SK-N-SH (cell line): Measurements from ENCODE around the gene DACH1. TPM values are rescaled to one million over a fixed set of nuclear protein-coding genes. Genes with fewer than 3 reads are reported as not detected.

Experiments
- CTCF ChIA-PET: fragments of 300-600, 350-600 bp; formaldehyde crosslinking; extraction: SDS; loops from one replicate; lab custom pipeline; 2021; lab: Yijun Ruan, JAX
- POLR2A ChIA-PET: fragments of 350-600 bp; sonication (Branson Sonifier 250); formaldehyde crosslinking; extraction: SDS; loops from one replicate; lab custom pipeline; 2020; ENCODE audit warnings: antibody characterized with exemption, inconsistent platforms; lab: Yijun Ruan, JAX
- DNase-seq: peaks from one replicate; pipeline ENCODE4 v3.0.0; 2012
- H2AFZ ChIP-seq: fragments of 200-600 bp; sonication (generic); 2 replicates; pipeline ENCODE4 v1.8.1; 2016; ENCODE audit warnings: antibody characterized with exemption, mild to moderate bottlenecking, low read depth
- H3F3A ChIP-seq: fragments of 200-600 bp; sonication (generic); replicated peaks from 2 replicates; pipeline ENCODE3; 2016; ENCODE audit warnings: antibody characterized with exemption, mild to moderate bottlenecking; ENCODE audit not compliant: insufficient read depth
- H3K27ac ChIP-seq, 2 experiments: fragments of 200-500 bp in 1 of 2; fragments of 200-600 bp in 1 of 2; sonication (Bioruptor generic) in 1 of 2; sonication (generic), shearing (Covaris generic) in 1 of 2; 2 replicates each; pipeline versions ENCODE4 v1.5.1 to v1.6.1; 2014 to 2016; ENCODE audit warnings: low read depth in 2 of 2, inconsistent platforms in 1 of 2, low read length in 1 of 2, mild to moderate bottlenecking in 1 of 2, mixed read lengths in 1 of 2
- H3K27me3 ChIP-seq: fragments of 200-600 bp; sonication (generic), shearing (Covaris generic); 2 replicates; pipeline ENCODE4 v1.6.1; 2016; ENCODE audit warnings: mixed run types; ENCODE audit not compliant: insufficient read depth
- H3K36me3 ChIP-seq, 2 experiments: fragments of 200-500 bp in 1 of 2; fragments of 200-600 bp in 1 of 2; sonication (Bioruptor generic) in 1 of 2; sonication (generic) in 1 of 2; replicated peaks in 1 of 2; 2 replicates each; pipeline versions ENCODE3 to v1.5.1; 2014 to 2016; ENCODE audit warnings: low read length in 1 of 2, mild to moderate bottlenecking in 1 of 2; ENCODE audit not compliant: insufficient read depth in 2 of 2, control insufficient read depth in 1 of 2
- H3K4me1 ChIP-seq, 2 experiments: fragments of 200-500 bp in 1 of 2; fragments of 200-600 bp in 1 of 2; sonication (Bioruptor generic) in 1 of 2; sonication (generic), shearing (Covaris generic) in 1 of 2; 2 replicates each; pipeline versions ENCODE4 v1.5.1 to v1.6.1; 2014 to 2016; ENCODE audit warnings: low read depth in 1 of 2, low read length in 1 of 2, mixed run types in 1 of 2; ENCODE audit not compliant: insufficient read depth in 2 of 2, control insufficient read depth in 1 of 2
- H3K4me2 ChIP-seq: fragments of 200-600 bp; sonication (generic), shearing (Covaris generic); 2 replicates; pipeline ENCODE4 v1.6.1; 2017; ENCODE audit warnings: mixed run types
- H3K4me3 ChIP-seq, 2 experiments: fragments of 200-500 bp in 1 of 2; fragments of 200-600 bp in 1 of 2; sonication (Bioruptor generic) in 1 of 2; sonication (generic), shearing (Covaris generic) in 1 of 2; 2 replicates each; pipeline versions ENCODE4 v1.5.1 to v1.8.1; 2014 to 2016; ENCODE audit warnings: low read depth in 2 of 2, inconsistent platforms in 1 of 2, low read length in 1 of 2, mild to moderate bottlenecking in 1 of 2, mixed read lengths in 1 of 2, moderate library complexity in 1 of 2
- H3K79me2 ChIP-seq: fragments of 200-600 bp; sonication (generic); 2 replicates; pipeline ENCODE4 v1.8.1; 2017; ENCODE audit warnings: mild to moderate bottlenecking; ENCODE audit not compliant: insufficient read depth
- H3K9ac ChIP-seq: fragments of 200-600 bp; sonication (generic); 2 replicates; pipeline ENCODE4 v1.6.1; 2017; ENCODE audit warnings: mixed run types
- H3K9me2 ChIP-seq: fragments of 200-600 bp; sonication (generic); 2 replicates; pipeline ENCODE4 v1.6.1; 2017; ENCODE audit warnings: mixed run types
- H3K9me3 ChIP-seq: fragments of 200-600 bp; sonication (generic); 2 replicates; pipeline ENCODE4 v1.6.1; 2017; ENCODE audit warnings: mixed run types, mild to moderate bottlenecking, moderate library complexity
- H4K20me1 ChIP-seq: fragments of 200-600 bp; sonication (generic); 2 replicates; pipeline ENCODE4 v1.6.1; 2017; ENCODE audit warnings: mild to moderate bottlenecking, mixed run types; ENCODE audit not compliant: insufficient read depth
- EP300 ChIP-seq, 2 experiments: IDR thresholded peaks; 2 replicates each; pipeline versions ENCODE4 v1.4.0 to v1.6.1; 2012; ENCODE audit warnings: borderline replicate concordance in 1 of 2, low read depth in 1 of 2, low read length in 1 of 2
- FOXJ3 ChIP-seq: sonication (generic); formaldehyde crosslinking; IDR thresholded peaks from 2 replicates; pipeline ENCODE4 v1.5.1; 2020; ENCODE audit warnings: mild to moderate bottlenecking, missing genetic modification reagents
- GATA2 ChIP-seq: sonication (generic); formaldehyde crosslinking; IDR thresholded peaks from 2 replicates; pipeline ENCODE4 v1.5.0; 2020; ENCODE audit warnings: mild to moderate bottlenecking, missing genetic modification reagents
- RAD21 ChIP-seq: IDR thresholded peaks from 2 replicates; pipeline ENCODE4 v1.6.1; 2012; ENCODE audit warnings: mild to moderate bottlenecking, low read length
- RCOR1 ChIP-seq: fragments of 150-350 bp; IDR thresholded peaks from 2 replicates; pipeline ENCODE4 v1.6.1; 2017; ENCODE audit warnings: antibody characterized with exemption, low read length
- SMC3 ChIP-seq: IDR thresholded peaks from 2 replicates; pipeline ENCODE4 v1.6.1; 2012; ENCODE audit warnings: low read depth, low read length, improper control_type of control experiment
- WGBS: methylation state at CpG from one replicate; pipeline ENCODE4 v1.1.6; 2017; ENCODE audit warnings: low lambda C conversion rate; 5-methylcytosine and 5-hydroxymethylcytosine counted together
- polyA plus RNA-seq, 3 experiments: library from polyadenylated mRNA; depleted of rRNA; stranded (reverse); fragments of >200 nt; gene quantifications; 2 replicates each; pipeline ENCODE4 v1.2.3, GENCODE V29; 2012
- TF ChIP-seq, protein P1 (sequence below): fragments of 200-600 bp; sonication (generic); IDR thresholded peaks from 2 replicates; pipeline ENCODE4 v1.6.1; 2017; ENCODE audit warnings: antibody characterized with exemption, mild to moderate bottlenecking, moderate library complexity

DACH1 gene
- polyA plus RNA-seq, 1 of the 3 experiments (the other 2 are of a cell fraction), result 0.21 TPM

DNA sequence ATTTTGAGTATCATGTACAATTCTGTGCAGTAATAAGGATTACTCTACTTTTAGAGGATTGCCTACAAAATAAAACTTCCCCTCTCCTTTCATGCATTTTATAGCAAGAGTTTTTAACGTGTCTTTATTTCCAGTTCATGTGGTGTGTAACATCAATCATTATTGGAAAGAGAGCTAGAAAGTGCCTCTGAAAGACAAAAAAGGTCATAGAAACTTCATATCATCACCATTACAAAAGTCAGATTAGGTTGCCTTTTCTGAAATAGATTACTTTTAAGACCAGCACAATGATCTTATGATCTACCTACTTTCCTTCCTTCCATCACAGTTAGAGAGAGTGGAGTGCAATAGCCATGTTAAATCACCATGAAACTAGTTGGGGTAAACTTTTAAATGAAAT is 12.6 kb downstream of the DACH1 start:
- H3K9me3 ChIP-seq, result no peaks in the 10 kb centered on the region

GRCh38 chr13:71853725-71854124 is 13.3 kb downstream of the DACH1 start:
- Histone ChIP-seq H3K79me2 (no peaks in the 10 kb centered on the region), H3K4me3 (no peak overlapping the region), H3K36me3 (no peaks in the 10 kb centered on the region), H2AFZ (no peak overlapping the region), H3K27ac (peak overlapping the region in 1 of 2 experiments; percentile 60; a peak in 2 of 4 replicates), H4K20me1 (no peaks in the 10 kb centered on the region), H3K27me3 (no peaks in the 10 kb centered on the region), H3K9ac (no peak overlapping the region), H3K4me2 (no peak overlapping the region), H3K9me3 (no peaks in the 10 kb centered on the region), H3F3A (no peaks in the 10 kb centered on the region), H3K4me1 (peaks cover 0 to 17% of the 10 kb centered on the region in 2 experiments; a peak in 2 of 4 replicates), H3K9me2 (no peaks in the 10 kb centered on the region)
- 74% methylated on average over 3 of the region's 3 CpGs for WGBS
- TF ChIP-seq GATA2 (CRISPR knock-in tag) (peak; percentile 56), SMC3 (no peak)
- ChIA-PET CTCF (interaction anchor here (1.2 to 1.6 kb wide), 2 partner anchors 9 kb away, joined by 3 to 5 read pairs; no protein-coding TSS in a partner anchor), POLR2A (no interaction called here)
- no peak for DNase-seq

More for the DNA sequence above, 12.6 kb downstream of the DACH1 start:
- Histone ChIP-seq H3K4me1 (peaks cover 0 to 17% of the 10 kb centered on the region in 2 experiments; a peak in 2 of 4 replicates), H3K4me3 (no peak overlapping the region), H3K9me2 (no peaks in the 10 kb centered on the region), H3F3A (no peaks in the 10 kb centered on the region), H3K27ac (no peak overlapping the region), H3K27me3 (no peaks in the 10 kb centered on the region), H3K9ac (no peak overlapping the region), H3K36me3 (no peaks in the 10 kb centered on the region), H2AFZ (no peak overlapping the region), H3K79me2 (no peaks in the 10 kb centered on the region), H4K20me1 (no peaks in the 10 kb centered on the region), H3K4me2 (no peak overlapping the region)
- DNase-seq, result no peak
- TF ChIP-seq FOXJ3 (CRISPR knock-in tag), result no peak
- CTCF ChIA-PET, result interaction anchor here (1.2 to 1.6 kb wide), 2 partner anchors 9 kb away, joined by 3 to 5 read pairs; no protein-coding TSS in a partner anchor
- WGBS, result 69% methylated on average over 1 of the region's 1 CpG
- POLR2A ChIA-PET, result no interaction called here

DNA sequence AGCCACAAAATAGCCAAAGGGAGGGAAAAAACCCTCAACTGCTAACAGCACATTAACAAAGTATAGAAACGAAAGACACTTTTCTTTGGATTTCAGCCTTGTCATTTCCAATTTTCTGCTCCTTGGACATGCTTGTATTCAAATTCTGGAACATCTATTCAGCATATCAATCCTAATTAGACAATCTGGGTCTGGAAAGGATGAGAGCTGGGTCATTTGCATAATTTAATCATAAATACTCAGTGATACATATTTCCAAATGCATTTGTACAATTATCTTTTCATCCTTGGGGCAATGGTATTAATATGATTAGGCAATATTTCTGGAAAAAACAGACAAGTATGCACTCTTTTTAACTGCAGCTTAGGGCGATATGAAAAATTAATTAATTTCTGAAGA is 14.3 kb downstream of the DACH1 start:
- no peaks in the 10 kb centered on the region for H3K27me3 ChIP-seq
- no peaks in the 10 kb centered on the region for H3K9me2 ChIP-seq
- H3K36me3 ChIP-seq, result no peaks in the 10 kb centered on the region
- TF ChIP-seq EP300 (IDR thresholded peaks at IDR 0.05; ENCODE audit: borderline replicate concordance in 1 of 2, low read depth in 1 of 2, low read length in 1 of 2) (peak in 1 of 2 experiments; percentile 49; a peak in 1 of 4 replicates), RAD21 (no peak), RCOR1 (peak; percentile 9; the same call in 1 of the 2 replicates)
- TF ChIP-seq, protein P1, sequence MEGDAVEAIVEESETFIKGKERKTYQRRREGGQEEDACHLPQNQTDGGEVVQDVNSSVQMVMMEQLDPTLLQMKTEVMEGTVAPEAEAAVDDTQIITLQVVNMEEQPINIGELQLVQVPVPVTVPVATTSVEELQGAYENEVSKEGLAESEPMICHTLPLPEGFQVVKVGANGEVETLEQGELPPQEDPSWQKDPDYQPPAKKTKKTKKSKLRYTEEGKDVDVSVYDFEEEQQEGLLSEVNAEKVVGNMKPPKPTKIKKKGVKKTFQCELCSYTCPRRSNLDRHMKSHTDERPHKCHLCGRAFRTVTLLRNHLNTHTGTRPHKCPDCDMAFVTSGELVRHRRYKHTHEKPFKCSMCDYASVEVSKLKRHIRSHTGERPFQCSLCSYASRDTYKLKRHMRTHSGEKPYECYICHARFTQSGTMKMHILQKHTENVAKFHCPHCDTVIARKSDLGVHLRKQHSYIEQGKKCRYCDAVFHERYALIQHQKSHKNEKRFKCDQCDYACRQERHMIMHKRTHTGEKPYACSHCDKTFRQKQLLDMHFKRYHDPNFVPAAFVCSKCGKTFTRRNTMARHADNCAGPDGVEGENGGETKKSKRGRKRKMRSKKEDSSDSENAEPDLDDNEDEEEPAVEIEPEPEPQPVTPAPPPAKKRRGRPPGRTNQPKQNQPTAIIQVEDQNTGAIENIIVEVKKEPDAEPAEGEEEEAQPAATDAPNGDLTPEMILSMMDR, result no peak
- CTCF ChIA-PET, result interaction anchor here (1.6 kb wide), 1 partner anchor 10 kb away, joined by 5 read pairs; no protein-coding TSS in a partner anchor
- no peaks in the 10 kb centered on the region for H4K20me1 ChIP-seq
- no peak overlapping the region for H2AFZ ChIP-seq
- POLR2A ChIA-PET, result no interaction called here
- H3F3A ChIP-seq, result no peaks in the 10 kb centered on the region
- WGBS, result 68% methylated on average over 2 of the region's 2 CpGs
- DNase-seq, result no peak
- H3K79me2 ChIP-seq, result no peaks in the 10 kb centered on the region
- H3K9me3 ChIP-seq, result no peaks in the 10 kb centered on the region
- no peak overlapping the region for H3K4me2 ChIP-seq
- H3K9ac ChIP-seq, result no peak overlapping the region
- H3K4me3 ChIP-seq, result no peak overlapping the region
- H3K4me1 ChIP-seq, result peaks cover 0 to 17% of the 10 kb centered on the region in 2 experiments; a peak in 2 of 4 replicates
- peak overlapping the region in 1 of 2 experiments; percentile 60; a peak in 2 of 4 replicates for H3K27ac ChIP-seq
